ENCODE results near the gene STK39.
"Not testable (repeated sequence)": the region's sequence is repeated elsewhere in the genome, so short reads cannot be mapped to it uniquely, and the experiment has no call there.

Gene STK39

DNA sequence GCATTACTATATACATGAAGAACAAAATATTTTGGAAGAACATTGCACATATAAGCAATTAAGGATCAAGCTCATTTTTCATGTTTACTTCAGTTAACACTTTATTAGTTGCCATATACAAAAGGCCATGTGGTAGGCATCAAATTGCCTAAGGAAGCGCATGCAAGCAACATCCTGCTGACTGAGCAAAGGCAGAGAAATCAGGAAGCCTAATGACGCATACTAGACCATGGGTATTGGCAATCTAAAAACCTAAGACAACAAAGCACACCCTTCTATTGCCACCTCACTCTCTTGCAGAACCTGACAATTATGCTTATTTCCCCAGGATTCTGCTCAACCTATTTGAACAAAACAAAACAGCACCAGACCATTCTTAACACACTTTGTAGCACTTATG is 171.9 kb downstream of the STK39 start:
- no peak for DNase-seq

DNA sequence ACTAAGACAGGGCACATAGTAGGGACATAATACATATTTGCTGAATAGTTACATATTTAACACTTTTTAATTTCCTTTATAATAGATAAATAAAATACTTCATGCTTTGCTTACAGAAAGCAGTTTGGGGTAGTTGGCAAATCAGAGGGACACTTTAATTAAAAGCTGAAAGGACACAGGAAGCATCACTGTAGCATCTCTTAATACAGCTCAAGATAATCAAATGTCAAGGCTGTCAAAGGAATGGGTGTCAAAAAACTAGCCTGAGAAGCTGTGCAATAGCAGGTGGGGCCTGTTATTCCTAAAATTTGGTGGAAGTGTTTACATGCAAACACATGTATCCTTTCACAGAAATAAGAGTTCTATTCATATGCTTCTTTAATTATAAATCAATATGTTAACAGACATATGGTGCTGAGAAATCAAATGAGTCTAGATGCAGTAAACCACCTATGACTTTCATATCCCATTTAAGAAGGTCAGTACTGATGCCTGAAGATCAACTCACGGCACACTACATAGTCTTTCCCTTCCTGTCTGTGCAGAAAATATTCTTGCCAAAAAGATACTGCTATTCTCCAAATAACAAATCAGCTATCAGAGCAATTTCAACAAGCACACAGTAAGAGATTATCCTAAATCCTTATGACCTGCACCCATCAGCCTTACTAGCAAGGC is 174.6 kb downstream of the STK39 start:
- DNase-seq = no peak

DNA sequence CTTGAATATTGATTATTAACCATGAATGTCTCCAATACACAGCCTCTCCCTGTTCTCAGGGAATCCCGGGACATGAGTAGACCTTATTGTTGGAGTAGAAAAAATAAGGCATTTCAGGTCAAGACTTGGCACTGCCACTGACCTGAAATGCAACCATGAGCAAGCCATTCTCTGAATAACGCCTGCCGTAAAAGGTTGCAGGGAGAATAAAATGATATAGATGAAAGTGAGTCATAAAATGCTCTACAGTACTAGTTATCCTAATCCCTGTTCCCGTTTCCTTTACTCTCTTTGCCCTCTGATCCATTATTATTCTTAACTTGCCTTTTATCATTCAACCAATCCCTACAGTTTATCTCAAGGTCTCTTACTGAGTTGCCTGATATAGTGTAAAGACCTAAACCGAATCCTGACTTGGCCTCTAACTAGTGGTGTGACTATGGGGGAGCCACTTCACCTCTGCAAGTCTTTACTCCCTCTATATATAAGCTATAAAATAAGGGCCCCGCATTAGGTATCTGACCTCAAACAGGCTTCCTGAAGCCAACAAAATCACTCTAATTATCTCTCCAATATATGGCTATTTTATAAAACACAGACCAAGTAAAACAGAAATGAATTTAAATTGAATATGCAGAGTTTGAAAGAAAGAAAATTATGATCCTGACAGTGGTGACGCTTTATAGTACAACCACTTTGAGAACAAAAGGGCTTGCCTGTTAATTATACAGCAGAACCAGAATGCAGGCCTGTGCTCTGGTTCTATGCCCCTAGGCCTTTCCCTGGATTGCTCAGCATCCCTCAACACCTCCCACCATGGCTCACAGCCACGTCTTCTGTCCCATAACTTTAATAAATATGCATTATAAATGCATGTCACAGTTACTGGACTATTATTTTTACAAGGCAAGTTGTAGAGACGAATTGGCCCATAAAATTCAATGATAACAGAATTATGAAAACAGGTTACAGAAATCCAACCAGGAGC is 183.1 kb downstream of the STK39 start:
- no peak for DNase-seq

DNA sequence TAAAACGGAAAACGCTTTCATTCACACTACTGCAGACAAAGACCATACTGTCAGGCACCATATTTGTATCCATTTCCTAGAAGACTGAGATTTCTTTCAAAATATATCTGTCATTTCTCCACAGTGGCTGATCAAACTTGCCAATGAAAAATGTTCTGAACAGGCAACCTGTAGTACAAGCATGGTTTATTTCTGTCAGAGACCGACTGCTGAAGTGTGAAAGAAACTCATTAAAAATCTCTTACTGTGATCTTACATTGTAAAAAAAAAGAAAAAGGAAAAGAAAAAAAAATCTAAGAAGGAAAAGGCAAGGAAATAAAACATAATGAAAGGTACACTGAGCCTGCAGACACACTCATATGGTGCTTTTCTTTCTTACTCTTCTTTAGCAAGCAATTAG is 184.5 kb downstream of the STK39 start:
- DNase-seq = no peak

DNA sequence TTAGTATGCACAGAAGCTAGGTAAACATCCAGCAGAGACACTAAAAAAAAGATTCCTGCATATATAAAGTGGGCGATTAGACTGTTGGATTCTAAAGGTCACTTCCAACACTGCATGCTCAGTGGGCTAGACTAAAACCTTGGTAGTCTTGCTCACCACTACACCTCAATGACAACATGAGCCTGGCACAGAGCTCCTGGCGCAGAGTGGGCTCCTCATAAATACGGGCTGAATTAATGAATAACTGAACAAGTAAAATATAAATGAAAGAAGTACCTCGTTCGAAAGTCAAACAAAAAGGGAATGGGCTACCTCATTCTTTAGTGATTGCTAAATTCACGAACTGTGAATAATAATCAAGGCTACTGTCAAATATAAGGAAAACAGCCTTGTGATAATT is 185.3 kb downstream of the STK39 start:
- DNase-seq = no peak

DNA sequence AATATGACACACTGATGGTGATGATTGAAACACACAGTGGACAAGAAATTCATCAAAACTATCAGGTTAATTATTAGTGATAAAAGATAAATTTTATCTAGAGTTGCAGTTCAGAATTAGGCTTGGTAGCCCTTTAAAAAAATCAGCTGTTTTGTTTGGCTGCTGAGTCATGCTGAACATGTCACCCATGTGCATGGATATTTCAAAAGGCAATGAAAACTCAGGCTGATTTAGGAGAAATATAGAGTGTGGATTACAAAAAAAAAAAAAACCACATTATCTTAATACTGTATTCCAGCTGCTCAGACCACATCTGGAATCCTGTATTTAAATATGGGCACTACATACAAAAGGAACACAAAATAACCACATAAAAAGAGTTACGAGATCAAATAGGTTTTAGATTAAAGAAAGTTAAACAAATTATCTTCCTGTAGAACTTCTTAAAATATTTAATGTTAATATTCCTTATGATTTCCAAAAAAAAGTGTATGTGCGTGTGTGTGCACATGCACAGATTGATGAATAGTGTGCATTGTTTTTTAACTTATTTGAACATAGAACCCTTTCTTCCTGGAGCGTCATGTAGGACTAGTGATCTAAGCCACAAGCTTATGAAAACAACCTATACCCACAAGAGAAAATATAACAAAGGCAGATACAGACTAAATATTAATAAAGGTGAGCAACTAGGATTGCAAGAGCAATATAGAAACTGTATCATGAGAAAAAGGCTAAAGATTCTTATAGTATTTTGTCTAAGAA is 186.2 kb downstream of the STK39 start:
- no peak for DNase-seq

DNA sequence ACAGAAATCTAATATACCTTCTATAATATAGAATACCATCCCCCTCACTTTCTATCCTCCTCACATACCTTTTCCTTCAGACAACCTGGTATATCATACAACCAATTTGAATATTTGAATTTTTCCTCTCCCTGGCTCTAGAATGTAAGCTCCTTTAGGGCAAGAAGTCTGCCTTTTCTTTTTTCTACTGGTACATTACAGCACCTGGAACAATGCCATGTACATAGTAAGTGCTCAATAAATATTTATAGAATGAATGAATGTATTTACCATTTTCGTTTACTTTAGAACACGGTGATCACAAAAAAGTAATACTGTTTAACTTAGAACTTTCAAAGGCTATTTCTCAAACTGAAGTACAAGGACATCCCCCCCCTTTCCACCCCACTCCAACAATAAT is 187.6 kb downstream of the STK39 start:
- no peak for DNase-seq

DNA sequence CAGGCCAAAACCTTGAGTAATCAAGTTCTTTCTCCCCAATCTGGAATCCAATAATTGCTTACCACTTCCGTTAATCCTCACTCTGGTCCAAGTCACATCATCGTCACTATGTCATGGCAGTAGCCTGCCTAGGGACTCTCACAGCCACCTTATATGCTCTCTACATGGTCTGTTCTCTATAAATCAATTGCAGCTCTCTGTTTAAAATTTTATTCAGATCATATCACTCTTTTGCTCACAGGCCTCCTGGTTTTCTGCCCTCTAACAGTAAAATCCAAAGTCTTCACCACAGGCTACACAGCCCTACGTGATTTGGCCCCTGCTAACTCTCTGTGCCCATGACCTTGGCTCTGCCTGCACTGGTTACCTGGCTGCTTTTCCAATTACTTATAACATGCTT is 188.7 kb downstream of the STK39 start:
- no peak for DNase-seq

DNA sequence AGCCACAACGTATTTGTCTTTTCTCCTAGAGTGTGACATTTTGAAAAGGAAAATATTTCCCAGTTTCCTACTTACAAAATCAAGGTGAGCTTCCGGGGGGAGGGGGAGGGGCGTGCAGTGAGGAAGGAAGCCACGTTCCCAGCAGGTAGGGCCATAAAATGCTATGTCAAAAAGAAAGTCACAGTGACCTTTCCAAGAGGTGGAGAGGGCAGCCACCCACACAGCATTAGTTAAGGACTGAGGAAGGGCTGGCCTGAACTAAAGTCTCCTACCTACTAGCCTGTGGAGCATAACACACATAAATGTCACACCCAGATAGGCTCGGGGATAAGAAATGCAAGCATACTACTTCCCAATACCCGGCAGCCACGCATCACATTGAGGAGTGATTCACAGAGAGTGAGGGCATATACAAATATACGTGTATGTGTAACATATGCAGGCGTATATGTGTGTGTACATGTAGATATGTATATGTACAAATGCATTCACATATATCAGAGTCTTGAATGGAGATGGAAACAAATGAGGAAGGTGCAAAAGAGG is 191.1 kb downstream of the STK39 start:
- no peak for DNase-seq

DNA sequence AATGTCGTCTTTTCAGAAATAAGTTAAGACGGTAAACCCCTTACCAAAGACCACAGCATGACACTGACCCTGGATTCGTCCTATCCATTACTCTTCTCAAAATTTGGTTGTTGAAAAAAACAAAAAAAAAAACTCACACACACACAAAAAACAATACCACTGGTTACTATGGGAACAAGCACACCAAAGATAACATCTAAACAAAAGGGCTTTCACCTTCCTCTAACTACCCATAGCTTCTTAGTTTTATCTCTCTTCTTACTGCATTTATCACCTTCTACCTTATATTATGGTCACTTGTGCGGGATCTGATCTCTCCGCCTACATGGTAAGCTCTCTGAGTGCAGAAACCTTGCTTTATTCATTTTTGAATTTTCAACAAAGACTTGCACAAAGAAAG is 192.7 kb downstream of the STK39 start:
- no peak for DNase-seq

DNA sequence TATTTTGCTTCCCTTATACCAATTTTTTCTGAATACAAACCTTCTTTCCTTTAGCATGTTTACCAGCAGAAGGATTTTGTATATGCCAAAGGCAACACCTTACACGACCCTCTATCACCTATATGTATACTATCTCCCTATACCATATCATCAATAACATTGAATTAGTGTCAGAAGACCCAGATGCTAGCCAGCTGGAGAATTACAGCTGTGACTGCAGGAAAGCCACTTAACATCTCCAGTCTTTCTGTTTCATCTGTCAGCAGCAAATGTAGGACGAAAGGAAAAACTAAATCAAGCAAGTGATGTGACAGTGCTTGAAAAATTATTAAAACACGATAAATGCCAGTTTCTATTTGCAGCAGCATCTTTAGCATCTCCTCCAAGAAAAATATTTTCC is 193.7 kb downstream of the STK39 start:
- no peak for DNase-seq

DNA sequence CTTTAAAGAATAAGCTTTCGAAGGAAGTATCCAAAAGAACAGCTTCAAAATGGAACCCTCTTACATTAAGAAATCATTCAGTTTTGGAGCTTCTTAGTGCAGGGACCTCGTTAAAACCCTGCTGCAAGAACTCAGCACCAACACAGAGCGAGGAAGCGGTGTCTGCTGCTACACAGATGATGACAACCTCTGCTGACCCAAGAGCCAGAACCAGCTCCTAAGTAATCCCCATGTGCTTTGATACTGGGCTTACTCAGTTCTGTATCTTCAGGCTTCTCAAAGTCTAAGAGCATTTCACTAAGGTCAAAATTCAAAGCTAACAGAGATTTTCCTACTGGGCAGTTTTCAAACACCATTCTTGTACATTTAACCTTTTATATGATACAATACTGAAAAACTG is 194.6 kb downstream of the STK39 start:
- DNase-seq = no peak

DNA sequence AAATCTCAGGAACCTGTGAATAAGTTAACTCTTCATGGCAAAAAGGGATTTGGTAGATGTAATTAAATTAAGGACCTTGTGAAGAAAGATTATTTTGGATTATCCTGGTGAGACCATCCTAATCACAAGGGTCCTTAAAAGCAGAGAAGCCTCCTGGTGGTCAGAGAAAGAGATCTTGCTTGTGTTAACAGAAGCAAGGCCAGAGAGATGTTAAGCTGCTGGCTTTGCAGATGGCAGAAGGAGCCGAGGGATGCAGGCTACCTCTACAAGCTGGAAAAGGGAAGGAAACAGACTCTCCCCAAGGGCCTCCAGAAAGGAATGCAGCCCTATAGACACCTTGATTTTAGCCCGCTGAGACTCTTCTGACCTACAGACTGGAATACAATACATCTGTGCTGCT is 197.0 kb downstream of the STK39 start:
- no peak for DNase-seq

DNA sequence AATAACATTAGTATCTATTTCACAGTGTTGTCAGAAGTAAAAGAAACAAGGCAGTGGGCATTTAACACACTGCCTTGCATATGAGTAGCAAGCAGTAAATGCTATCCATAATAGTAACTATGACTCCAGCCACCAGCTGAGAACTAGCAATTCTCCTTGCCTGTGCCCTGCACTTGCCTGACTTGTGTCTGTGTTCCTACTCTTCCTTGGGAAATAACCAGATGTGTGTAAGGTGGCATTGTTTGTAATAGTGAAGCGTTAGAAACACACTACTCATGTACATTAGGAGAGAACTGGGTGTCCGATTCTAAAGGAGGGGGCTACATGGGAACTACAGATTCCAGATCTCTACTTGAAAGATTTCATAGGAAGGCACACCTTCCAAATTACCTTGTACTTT is 197.8 kb downstream of the STK39 start:
- no peak for DNase-seq

DNA sequence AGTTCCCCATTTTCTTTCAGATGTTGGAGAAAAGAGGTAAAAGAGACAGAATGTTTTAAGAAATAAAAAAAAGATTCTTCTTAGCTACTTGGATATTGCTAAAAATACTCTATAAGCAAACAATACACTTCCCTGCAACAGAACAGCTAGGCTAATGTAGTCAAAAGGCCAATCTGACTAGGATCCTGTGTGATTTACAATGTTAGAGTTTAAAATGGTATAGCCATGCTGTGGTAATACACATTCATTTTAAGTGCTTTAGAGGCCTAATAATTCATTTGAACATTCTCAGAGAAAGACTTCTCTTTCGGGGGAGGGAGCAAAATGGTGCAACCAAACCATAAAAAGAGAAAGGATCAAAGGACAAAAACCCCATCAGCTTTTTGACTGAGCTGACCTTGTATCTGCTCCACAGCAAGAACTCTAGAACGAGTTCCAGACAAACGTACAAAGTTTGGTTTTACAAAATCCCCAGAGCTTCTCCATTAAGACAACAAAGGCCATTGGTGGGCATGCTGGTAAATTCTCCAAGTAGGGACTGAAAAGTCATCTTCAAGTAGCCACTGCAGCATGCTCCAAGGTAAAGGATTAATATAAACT is 200.2 kb downstream of the STK39 start:
- no peak for DNase-seq

DNA sequence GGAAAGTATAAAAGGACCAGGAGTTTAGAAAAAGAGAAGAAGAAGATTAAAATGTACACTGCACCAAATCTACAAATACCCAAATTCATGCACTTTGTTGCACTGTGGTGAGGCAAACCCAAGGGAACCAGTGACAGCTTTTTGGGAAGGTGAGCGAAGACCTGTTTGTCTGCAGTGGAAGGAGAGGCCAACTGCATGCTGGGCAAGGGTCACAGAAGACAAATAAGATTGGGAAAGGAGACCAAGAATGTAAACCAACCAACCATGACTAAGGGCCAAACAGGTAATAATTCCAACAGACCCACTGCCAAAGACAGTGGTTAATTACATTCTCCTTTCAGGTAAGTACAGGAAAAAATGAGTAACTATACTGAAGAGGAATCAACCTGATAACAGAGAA is 202.8 kb downstream of the STK39 start:
- DNase-seq = no peak

DNA sequence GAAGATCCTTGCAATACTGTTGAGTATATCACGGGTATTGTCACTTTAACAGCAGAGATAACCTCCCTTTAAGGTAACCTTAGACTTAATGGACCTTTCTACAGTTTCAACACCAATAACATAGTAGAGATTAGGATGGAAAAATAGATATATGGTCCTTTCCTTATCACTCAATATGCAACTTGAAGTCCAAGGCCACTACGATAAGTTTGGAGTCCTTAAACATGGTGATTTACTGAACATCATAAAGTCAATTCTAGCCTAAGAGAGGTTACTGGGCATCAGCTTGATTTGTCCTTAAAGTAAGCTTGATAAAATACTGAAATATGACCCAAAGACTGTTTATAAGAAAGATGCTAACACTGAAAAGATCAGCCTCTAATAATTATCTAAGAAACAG is 203.2 kb downstream of the STK39 start:
- DNase-seq = no peak

DNA sequence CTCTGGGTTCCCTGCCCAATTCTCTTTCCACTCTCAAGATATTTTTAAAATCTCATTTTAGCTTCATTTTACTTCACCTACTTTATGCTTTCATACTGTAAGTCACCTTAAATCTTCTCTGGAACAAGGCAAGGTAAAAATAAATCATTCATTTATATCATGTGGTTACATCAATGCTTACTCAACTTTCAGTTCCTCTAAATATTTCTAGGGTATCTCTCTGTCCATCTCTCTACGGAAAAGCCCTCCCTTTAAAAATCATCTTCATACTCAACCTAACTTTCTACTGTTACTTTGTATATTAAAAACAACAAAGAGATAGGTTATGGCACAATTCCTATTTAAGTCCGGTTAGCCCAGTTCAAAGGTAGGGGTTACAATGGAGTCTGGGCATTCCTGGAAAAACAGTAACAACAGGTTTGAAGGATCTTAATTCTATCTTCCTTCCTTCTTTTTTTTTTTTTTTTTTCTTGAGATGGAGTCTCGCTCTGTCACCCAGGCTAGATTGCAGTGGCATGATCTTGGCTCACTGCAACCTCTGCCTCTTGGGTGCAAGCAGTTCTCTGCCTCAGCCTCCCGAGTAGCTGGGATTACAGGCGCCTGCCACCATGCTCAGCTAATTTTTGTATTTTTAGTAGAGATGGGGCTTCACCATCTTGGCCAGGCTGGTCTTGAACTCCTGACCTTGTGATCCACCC is 205.1 kb downstream of the STK39 start:
- not testable (repeated sequence) for DNase-seq

DNA sequence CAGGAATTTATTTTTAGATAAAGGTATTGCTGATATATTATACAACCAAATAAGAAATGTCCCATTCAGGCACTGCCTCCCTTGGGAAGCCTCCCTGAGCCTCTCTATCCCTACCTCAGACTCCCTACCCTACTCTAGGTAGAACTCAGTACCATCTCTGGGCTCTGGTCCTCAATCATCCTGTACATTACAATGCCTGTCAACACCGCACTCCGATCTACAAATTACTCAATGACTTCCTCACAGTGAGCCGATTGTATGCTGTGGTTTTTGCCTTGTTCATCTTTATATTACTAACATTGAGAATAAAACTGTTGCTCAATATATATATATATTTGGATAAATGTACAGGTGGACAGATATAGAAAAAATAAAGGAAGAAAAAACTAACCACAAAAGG is 207.5 kb downstream of the STK39 start:
- DNase-seq = no peak

DNA sequence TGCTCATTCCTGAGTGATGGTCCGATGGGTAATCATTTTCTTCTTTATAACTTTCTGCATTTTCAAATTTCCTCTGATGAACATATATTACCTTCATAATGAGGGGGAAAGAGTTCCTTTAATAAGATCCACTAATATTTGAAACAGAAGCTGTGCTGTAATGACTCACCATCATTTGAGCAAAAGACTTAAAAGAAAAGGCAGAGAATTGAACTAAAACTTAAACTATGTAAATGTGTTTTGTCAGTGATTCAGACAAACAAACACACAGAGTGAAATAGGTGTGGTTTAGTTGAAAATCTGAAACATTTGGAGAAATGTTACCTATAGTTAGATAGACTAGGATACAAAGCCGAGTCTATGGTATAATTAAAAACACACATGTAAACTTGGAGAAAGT is 209.6 kb downstream of the STK39 start:
- no peak for DNase-seq

DNA sequence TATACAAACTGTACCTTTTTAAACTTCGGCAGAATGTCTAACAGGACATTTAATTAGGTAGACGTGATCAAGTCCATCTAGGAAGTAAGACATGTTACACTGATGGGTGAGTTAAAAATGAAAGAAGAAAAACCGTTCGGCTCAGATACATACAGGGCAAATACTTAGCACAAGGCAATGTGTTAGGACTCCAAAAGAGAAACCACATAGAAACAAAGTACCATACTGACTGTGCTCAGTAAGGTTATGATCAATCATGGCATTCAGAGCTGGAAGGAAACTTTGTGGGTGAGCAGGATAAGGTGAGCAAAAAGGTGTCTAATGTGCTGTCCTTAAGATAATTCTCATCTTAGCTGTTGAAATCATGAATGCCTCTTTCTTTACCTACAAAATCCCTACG is 211.9 kb downstream of the STK39 start:
- DNase-seq = no peak

DNA sequence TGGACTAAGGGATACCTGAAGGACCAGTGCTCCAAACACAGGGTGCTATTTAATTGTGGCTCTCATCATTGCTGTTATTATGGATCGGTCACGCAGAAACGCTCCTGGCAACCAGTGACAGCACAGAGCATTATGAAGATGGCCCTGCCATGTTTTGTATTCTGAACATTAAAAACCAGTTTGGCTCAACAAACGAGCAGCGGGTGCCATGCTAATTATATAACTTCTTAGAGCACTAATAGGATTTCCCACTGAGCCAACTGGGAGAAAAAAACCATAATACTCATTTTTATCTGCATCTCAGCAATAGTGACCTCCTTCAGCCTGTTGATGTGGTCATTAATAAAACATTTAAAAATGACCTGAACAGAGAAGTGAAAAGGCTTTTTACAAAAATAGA is 212.8 kb downstream of the STK39 start:
- DNase-seq = no peak
